ENCODE data around the gene CAP2. TPM values are rescaled to one million over a fixed set of nuclear protein-coding genes. Genes with fewer than 3 reads are reported as not detected.
"Not testable (repeated sequence)": the region's sequence is repeated elsewhere in the genome, so short reads cannot be mapped to it uniquely, and the experiment has no call there.

CAP2 gene
- polyA plus RNA-seq, 3 donors = 13.2 to 13.6 (median 13.3) TPM

DNA sequence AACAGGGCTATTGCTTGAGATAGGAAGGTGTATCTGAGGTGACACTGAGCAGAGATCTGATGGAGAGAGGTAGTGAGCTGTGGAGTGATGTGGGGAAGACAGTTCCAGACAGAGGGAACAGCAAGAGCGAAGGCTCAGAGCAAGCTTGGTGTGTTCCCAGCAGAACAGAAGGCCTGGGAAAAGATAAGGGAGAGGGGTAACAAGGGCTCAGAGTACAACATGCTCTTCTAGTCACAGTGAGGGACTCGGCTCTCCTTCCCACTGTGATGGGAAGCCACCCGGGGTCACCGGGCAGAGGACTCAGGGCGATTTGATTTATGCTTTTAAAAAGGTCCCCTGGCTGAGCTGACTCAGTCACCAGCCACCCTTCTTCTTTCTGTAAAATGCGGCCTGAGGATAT, 33.7 kb downstream of the CAP2 start:
- no peak for DNase-seq (ENCODE audit: extremely low read depth in 1 of 11, low read depth in 9 of 11, low spot score in 4 of 11)

DNA sequence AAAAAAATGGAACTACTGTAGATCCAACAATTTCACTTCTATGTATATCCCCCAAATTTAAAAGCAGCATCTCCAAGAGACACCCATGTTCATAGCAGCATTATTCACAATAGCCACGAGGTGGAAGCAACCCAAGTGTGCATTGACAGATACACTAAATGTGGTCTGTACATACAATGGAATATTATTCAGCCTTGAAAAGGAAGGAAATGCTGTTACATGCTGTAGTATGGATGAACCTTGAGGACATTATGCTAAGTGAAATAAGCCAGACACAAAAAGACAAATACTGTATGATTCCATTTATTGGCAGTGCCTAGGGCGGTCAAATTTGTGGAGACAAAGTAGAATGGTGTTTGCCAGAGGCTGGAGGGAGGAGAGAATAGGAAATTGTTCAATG, 34.2 kb downstream of the CAP2 start:
- DNase-seq (ENCODE audit: extremely low read depth in 1 of 11, low read depth in 9 of 11, low spot score in 4 of 11) = no peak

DNA sequence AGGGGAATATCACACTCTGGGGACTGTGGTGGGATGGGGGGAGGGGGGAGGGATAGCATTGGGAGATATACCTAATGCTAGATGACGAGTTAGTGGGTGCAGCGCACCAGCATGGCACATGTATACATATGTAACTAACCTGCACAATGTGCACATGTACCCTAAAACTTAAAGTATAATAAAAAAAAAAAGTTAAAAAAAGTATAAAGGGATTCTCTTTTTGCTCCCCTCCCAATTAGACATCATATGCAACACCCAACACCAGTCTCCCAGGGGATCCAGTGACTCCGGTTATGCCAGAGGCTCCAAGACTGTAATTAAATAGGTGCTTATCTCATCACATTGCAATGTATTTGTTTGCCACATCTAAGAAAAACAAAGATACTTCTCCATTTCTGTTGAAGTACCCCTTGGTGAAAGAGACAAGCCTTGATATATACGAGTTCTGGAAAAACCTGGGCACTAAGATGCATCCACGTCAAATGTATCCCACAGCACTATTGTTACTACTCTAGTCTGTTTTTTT, 35.3 kb downstream of the CAP2 start:
- not testable (repeated sequence) for DNase-seq (ENCODE audit: extremely low read depth in 1 of 11, low read depth in 9 of 11, low spot score in 4 of 11)

DNA sequence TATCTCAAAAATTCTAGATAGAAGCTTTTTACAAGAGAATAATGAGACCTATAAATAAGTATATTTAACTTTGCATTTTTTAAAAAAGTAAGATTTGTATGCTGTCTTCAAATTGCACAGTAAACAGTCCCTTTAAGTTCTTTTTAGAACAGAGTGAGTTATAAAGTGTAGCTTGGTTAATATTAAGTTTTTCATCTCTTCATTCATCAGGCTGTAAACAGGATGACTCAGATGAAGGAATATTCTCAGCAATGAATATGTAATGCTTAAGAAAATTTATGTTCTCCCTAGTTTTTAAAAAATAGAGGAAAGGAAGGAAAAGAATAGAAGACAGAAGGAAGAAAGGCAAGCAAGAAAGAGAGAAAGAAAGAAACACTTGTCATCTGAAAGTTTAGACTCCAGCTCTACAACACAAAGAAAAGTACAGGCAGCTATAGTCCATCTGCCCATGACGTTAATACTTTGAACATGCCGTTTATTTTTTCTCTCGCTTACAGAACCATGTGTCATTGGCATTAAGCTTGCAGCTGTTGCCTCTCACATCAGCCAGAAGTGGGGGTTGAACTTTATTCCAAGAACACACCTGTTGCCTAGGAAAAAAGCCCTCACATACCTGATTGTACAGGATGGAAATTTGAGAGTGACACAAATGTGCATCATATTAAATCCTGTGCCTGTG, 36.1 kb downstream of the CAP2 start:
- no peak for DNase-seq (ENCODE audit: extremely low read depth in 1 of 11, low read depth in 9 of 11, low spot score in 4 of 11)

DNA sequence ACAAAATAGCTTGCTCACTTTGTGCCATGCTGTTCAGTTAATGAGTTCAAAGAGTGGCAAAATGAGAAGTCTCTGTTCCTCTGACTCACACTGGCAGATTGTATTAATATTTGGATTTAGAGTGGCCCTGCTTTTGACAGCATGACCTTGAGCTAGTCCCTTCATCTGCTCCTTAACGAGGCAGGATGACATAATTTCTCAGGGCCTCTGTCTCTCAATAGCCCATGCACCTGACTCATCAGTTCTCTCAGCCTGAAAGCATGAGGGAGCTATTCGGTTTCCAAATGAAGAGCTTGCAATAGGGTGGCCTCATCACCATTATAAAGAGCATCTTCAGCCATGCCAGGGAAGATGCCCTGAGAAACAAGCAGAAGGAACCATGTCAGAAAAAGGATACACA, 38.2 kb downstream of the CAP2 start:
- no peak for DNase-seq (ENCODE audit: extremely low read depth in 1 of 11, low read depth in 9 of 11, low spot score in 4 of 11)

DNA sequence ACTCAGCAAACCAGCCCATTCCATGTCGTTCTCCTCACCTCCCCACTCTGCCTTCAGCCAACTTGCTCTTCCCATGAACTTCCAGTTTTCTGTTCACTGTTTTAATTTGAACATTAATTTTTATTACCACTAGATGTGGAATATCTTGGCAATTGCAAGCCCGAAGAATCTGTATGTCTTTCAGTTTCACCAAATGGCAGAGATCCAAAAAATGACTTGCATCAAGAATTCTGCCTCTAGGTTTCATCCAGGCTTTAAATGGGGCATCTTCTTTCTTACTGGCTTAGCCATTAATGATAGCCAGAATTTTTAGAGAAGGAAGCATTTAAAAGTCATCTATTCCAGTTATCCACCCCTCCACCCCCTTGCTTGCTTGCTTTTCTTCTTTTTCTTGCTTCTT, 39.0 kb downstream of the CAP2 start:
- DNase-seq (ENCODE audit: extremely low read depth in 1 of 11, low read depth in 9 of 11, low spot score in 4 of 11) = no peak

DNA sequence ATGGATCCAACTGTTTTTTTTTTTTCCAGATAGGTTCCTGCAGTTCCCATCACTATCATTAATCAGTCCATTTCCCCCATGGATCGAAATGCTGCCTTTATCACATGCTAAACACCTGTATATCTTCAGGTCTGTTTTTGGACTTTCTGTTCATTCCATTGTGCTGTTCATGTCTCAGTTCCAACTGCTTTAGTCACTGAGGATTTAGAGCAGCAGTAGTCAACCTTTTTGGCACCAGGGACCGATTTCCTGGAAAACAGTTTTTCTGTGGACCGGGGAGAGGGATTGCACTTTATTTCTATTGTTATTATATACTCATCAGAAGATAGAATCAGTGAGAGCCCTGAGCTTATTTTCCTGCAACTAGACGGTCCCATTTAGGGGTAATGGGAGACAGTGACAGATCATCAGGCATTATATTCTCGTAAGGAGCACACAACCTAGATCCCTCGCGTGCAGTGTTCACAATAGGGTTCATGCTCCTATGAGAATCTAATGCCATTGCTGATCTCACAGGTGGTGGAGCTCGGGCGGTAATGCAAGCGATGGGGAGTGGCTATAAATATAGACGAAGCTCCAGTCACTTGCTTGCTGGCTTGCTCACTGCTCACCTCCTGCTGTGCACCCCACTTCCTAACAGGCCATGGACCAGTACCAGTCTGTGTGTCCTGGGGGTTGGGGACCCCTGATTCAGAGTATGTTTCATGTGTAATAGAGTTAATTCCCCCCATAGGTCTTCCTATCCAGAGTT, 46.0 kb downstream of the CAP2 start:
- no peak for DNase-seq (ENCODE audit: extremely low read depth in 1 of 11, low read depth in 9 of 11, low spot score in 4 of 11)

DNA sequence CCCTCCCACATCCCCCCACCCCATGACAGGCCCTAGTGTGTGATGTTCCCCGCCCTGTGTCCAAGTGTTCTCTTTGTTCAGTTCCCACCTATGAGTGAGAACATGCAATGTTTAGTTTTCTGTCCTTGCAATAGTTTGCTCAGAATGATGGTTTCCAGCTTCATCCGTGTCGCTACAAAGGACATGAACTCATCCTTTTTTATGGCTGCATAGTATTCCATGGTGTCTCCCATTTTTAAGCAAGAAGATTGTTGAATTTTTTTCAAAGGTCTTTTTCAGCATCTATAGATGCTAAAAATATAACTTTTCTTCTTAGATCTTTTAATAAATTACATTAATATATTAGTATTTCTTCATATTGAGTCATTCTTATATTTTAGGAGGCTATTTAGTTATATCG, 47.4 kb downstream of the CAP2 start:
- not testable (repeated sequence) for DNase-seq (ENCODE audit: extremely low read depth in 1 of 11, low read depth in 9 of 11, low spot score in 4 of 11)

DNA sequence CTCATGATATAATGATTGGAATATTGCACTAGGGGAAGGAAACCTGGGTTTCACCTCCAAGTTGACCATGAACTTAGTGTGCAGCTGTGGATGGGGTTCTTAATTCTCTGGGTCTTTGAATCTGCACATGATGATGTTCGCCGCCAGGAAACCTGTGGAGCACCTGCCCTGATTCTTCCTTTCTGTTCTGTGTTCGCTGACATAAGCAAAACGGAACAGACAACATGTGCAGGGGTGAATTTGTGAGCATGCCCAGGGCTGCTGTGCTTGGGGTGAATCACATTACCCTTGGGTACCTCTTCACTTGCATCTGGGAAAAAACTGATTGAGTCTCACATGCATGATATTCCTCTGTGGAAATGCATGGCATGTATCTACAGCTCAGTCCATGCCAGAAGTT, 48.8 kb downstream of the CAP2 start:
- DNase-seq (ENCODE audit: extremely low read depth in 1 of 11, low read depth in 9 of 11, low spot score in 4 of 11) = no peak

DNA sequence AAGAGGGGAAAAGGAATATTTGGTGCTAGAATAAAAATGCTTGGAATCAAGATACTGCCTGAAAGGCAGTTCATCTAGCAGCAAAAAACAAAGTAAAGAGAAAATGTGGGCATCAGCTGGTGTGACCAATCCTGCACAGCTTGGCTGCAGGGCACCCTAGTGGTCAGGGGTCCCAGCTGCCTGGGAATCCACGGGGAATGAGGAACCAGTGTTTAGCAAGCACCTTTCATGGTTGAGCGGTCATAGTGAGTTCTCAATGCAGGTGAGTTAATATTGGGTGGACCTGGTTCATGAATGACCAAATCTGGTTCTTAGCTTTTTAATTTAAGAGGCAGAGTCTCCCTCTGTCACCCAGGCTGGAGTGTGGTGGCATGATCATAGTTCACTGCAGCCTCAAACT, 53.3 kb downstream of the CAP2 start:
- peak in 1 of 11 donors; percentile 52 for DNase-seq (ENCODE audit: extremely low read depth in 1 of 11, low read depth in 9 of 11, low spot score in 4 of 11)

DNA sequence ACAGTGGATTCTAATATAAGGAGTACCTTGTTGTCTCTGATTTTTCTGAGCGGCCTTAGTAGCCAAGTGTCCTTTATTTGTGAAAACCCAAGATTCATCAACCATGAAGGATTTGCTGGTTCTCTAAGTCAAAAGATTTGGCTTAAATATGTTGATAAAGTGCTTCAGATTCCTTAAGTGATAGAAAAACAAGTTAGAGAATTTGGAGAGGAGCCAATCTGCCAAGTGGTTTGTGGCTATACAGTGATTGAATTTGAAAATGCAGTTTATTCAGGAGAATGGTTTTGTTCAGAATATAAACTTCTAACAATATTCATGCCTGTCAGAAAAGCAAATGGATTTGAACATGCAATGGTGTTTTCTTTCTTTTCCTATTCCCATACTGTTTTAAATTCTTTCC, 54.8 kb downstream of the CAP2 start:
- DNase-seq (ENCODE audit: extremely low read depth in 1 of 11, low read depth in 9 of 11, low spot score in 4 of 11) = no peak

DNA sequence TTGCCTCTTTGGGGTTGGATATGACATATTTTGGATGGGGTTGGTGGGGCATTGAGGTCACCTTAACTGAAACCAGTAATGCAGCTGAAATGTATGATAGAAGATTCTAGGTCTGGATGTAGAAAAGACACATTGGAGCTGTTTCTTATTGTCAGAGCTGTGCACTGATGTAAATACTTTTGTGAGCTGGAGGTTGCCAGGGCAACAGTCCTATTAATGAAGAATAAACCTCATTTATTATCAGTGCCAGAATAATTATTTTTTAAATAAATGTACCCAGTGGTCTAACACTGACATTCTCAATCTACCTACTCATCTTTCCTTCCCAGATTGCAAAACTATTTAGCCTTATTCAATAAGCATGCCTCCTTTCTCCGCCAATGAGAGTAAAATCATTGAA, 57.0 kb downstream of the CAP2 start:
- no peak for DNase-seq (ENCODE audit: extremely low read depth in 1 of 11, low read depth in 9 of 11, low spot score in 4 of 11)

DNA sequence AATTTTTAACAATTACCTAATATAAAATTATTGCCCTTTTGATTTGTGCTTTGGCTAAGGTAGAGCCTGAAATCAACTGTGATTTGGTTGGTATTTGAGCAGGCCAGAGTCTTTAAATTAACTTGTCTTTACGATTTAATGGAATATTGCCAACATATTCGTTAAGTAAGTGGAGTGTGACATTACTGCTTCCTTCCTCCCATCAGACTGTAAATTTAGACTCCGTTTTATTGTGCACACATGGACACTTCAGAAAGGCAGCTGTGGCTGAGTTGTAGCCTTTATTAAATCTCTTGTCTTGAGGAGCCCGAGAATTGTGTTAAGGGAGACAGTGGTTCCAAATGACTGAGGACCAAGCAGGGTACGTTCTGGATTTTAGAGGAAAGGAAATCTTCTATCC, 57.4 kb downstream of the CAP2 start:
- peak in 6 of 11 donors; percentile 33 to 77 (median 68) for DNase-seq (ENCODE audit: extremely low read depth in 1 of 11, low read depth in 9 of 11, low spot score in 4 of 11)

DNA sequence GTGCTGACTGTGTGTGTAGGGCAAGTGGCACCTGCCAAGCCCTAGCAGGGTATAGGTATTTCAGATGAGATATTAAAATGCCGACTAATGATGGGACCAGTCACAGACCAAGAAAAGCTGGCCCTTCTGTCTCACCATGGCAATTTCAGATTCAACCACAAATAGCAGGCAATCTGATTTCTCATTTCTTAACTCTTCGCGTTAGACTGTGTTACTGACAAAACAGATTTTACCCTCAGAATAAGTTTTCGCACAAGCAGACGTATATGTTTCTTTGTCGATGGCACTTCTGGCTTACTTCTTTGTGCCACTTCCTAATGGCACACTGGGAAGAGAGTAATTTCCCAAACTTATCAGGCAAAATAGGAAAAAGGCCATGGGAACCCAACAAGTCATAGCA, 58.7 kb downstream of the CAP2 start:
- no peak for DNase-seq (ENCODE audit: extremely low read depth in 1 of 11, low read depth in 9 of 11, low spot score in 4 of 11)

DNA sequence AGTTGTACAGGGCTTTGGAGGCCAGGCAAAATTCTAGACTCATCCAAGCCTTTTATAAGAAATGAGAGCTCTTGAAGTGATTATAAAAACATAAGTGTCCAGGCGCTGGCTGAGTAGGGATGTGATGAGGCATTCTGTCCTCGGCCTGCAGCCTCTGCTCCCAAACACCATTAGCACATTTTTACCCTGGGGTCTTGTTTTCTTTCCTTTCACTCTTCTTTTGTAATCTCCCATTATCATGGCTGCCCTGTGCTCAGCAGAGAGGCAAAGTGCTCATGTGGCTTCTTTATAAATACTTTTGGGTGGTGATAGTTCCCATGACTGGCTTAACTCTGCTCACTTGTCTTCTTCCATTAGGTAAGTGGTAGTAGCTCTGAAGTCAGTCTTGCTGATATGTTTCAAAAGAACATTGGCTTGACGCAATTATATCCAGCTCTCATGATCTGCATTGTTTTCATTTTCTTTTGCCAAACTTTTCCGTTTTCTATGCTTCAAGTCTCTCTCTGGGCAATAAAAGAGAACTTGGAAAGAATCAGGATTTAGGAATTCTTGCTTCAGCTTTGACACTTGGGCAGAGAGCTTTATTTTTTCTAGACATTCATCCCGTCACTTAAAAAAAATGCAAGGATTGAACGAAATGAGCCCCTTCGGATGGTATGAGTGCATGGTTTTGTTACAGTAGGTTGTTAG, 61.1 kb downstream of the CAP2 start:
- DNase-seq (ENCODE audit: extremely low read depth in 1 of 11, low read depth in 9 of 11, low spot score in 4 of 11) = no peak

DNA sequence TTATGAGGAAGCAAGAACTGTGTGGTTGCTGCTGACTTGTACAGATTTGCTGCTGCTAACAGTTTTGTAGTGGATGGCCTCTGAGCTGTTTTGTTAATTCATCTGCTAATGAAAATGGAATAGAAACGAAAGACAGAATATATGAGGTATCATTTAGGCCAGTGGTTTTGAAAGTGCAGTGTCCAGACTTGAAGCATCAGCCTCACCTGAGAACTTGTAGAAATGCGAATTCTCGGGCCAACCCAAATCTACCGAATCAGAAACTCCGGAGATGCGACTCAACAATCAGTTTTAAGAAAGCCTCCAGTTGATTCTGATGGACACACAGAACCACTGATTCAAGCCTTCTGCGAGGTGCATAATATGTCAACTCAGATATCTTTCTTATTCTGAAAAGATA, 62.5 kb downstream of the CAP2 start:
- no peak for DNase-seq (ENCODE audit: extremely low read depth in 1 of 11, low read depth in 9 of 11, low spot score in 4 of 11)

DNA sequence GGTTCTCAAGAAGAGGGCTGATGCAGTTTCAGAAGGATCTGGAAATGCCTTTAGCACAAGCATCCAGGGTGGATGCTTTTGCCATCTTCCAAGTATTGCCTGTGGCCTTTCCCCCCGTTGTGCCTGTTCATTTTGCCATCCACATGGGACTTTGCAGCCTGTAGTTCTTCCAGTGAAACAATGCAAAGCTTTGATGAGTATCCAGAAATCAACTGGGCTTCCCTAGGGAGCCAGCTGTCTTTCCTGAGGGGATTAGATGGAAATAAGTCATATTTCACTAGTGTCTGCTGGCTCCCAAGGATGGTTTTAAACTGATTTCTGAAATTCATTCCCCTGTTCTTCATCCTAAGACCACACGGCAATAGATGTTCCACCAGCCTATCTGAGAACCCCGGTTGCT, 63.3 kb downstream of the CAP2 start:
- no peak for DNase-seq (ENCODE audit: extremely low read depth in 1 of 11, low read depth in 9 of 11, low spot score in 4 of 11)

DNA sequence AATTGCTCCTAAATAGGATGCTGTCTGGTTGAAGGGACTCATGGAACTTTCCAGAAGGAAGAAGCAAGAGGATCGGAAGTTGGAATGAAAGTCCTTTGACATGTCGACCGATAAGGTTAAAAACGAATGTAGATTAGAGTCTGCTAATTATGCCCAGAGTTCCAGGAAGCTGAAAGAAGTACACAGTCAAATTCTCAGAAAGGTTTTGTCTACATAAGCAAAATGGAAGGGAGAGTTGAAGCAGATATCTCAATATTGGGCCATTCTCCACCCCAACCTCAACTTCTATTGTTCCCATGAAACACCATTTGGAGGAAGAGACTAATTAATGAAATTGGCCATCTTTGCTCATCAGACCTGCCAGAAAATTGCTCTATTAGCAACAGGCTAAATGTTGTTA, 64.0 kb downstream of the CAP2 start:
- DNase-seq (ENCODE audit: extremely low read depth in 1 of 11, low read depth in 9 of 11, low spot score in 4 of 11) = no peak

DNA sequence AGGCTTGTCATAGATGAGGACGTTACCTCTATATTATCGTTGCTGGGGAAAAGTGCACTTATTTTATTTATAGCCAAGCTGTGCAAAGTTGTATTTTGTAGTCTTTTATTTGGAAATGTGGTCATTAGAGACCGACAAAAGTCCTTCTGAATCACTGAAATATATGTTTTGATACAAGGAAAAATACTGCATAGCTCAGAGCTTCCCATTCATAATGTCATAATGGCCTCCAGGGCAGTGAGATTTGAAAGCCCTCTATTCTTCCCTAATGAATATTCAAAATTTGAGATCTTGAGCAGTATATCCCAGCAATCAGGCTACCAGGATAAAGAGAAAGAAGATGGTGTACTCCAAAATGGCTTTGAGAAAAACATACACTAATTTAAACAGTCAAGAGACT, 64.6 kb downstream of the CAP2 start:
- DNase-seq (ENCODE audit: extremely low read depth in 1 of 11, low read depth in 9 of 11, low spot score in 4 of 11) = no peak

DNA sequence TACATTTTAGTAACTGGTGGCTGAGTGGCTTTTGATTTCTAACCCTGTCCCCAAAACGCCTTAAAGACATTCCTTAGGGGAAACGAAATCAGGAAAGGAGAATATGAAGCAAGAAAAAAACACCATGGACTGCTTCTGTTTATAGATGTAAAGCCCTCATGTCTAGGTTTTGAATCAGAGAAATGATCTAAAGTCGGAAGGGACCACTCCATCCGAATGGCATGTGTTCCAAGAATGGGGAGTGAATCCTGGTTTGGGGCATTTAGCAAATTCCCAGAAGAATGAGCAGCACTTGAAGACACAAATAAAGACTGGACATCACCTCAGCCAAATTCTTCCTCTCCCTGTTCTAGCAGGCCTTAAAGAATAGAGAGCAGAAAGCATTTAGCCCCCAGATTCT, 65.6 kb downstream of the CAP2 start:
- DNase-seq (ENCODE audit: extremely low read depth in 1 of 11, low read depth in 9 of 11, low spot score in 4 of 11) = no peak

Data from renal cortex interstitium (tissue), 11 donors.